Ovary (tissue), 9 donors: ENCODE results near the gene PRR15L. TPM values are rescaled to one million over a fixed set of nuclear protein-coding genes. Genes with fewer than 3 reads are reported as not detected.
A peak's percentile ranks its signal among the peaks of the same experiment; 100 is the strongest.

ENCODE experiments used
- DNase-seq, 5 donors: peaks; one replicate each; pipeline ENCODE4 v3.0.0-alpha.2; 2019 to 2020
- H3K27ac ChIP-seq, 2 donors: fragments of 200-600 bp; one replicate each; pipeline versions ENCODE4 v1.5.1 to v1.8.0; 2019 to 2022
- H3K27me3 ChIP-seq: fragments of 200-600 bp; one replicate; pipeline ENCODE4 v1.8.0; 2022
- H3K36me3 ChIP-seq: fragments of 200-600 bp; sonication (generic); one replicate; pipeline ENCODE4 v1.5.1; 2019
- H3K4me1 ChIP-seq: one replicate; pipeline ENCODE4 v1.8.1; 2013; ENCODE audit warnings: mild to moderate bottlenecking, moderate library complexity; ENCODE audit not compliant: insufficient read depth
- H3K4me3 ChIP-seq: fragments of 200-600 bp; sonication (generic); one replicate; pipeline ENCODE4 v1.5.1; 2017
- H3K9me3 ChIP-seq, 2 donors: fragments of 200-600 bp in 1 of 2; sonication (generic) in 1 of 2; one replicate each; pipeline versions ENCODE4 v1.5.1 to v1.8.1; 2013 to 2019; ENCODE audit warnings: mild to moderate bottlenecking in 1 of 2, moderate library complexity in 1 of 2
- EP300 ChIP-seq: sonication (generic); formaldehyde crosslinking; IDR thresholded peaks from one replicate; pipeline ENCODE4 v1.6.1; 2017; ENCODE audit warnings: antibody characterized with exemption
- POLR2A ChIP-seq: fragments of 450-650 bp; IDR thresholded peaks from one replicate; pipeline ENCODE4 v1.6.1; 2017; ENCODE audit warnings: antibody characterized with exemption, mild to moderate bottlenecking, moderate library complexity
- WGBS, 3 donors: extraction: QIAGEN DNeasy Blood & Tissue Kit in 1 of 3; methylation state at CpG; one replicate each; pipeline versions ENCODE4 v1.1.5 to v1.1.7; 2013 to 2017; 5-methylcytosine and 5-hydroxymethylcytosine counted together
- intact Hi-C, 4 donors: fragments of 100-400 bp; cut with DNase I; formaldehyde crosslinking; loops; one replicate each; pipeline versions ENCODE4 v1.11.0 to v1.15.1; 2022 to 2023
- polyA plus RNA-seq, 2 donors: library from polyadenylated mRNA; stranded (reverse); fragments of 200-250 nt in 1 of 2; fragments of 350-450 nt in 1 of 2; fragmentation: Illumina TruSeq in 1 of 2; extraction: RNeasy Lipid Tissue Mini Kit (QIAGEN cat#74804) in 1 of 2; gene quantifications; one replicate each; pipeline ENCODE4 v1.2.3, GENCODE V29; 2013 to 2014
- total RNA-seq, 7 donors: library from RNA; depleted of rRNA in 2 of 7; stranded (reverse); fragments of >200 nt in 2 of 7; fragmentation: NEBNext Ultra II Directional in 3 of 7; extraction: Animal tissue kit (Norgen Biotek cat#: 25700) in 3 of 7; gene quantifications; one replicate each; pipeline versions ENCODE4 v1.1.0 to v1.2.4, GENCODE V29; 2016 to 2023
- TF ChIP-seq, protein P1 (sequence below), 3 donors: fragments of 450-650 bp in 2 of 3; fragments of 200-600 bp in 1 of 3; IDR thresholded peaks; one replicate each; pipeline versions ENCODE4 v1.5.1 to v1.8.0; 2016 to 2022; ENCODE audit warnings: antibody characterized with exemption in 3 of 3, mild to moderate bottlenecking in 1 of 3
- donor health status: DM: no; HTN: no; CAD: no; lungs with moderate emphysema.
- donor health status: DM: no; HTN: no; CAD: no.
- donor health status: Bipolar disorder and iron deficiency.
- donor health status: DM: yes; HTN: yes; CAD: no.
- donor health status: DM: no; HTN: no; CAD: no.
- donor health status: DM: yes; HTN: yes; CAD: no.

The PRR15L gene
- total and polyA plus RNA-seq, 9 donors, result 0.16 to 22.3 (median 0.38) TPM

DNA sequence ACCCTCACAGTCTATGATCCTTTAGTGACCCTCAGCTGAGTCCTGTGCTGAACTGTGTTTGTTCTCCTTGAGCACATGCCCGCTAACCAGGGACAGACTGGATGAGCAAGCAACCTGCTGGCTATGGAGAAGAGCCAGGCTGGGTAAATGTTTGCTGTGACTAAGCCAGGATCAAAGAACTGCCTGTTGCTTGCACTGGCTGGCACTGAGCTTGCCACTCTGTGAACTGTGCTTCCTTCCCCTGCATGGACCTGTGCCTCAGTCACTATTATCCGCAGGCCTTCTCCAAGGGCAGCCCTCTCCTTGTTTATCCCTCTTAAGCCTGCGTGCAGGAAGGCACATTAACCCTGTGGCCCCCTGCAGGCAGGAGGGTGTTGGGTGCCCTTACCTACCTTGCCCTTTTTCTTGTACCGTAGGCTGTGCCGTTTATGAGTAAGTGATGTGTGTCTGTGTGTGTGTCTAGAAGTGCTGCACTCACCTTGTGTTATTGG, 8.9 kb downstream of the PRR15L start:
- intact Hi-C loops, result loop anchor here (2.0 to 10.0 kb wide), 3 partner anchors 54 to 69 kb away; partner anchors contain the start of gene SP2 (in 1 of the 4)
- WGBS, 3 donors, result 26 to 39% (median 28%) methylated on average over 5 of the region's 5 CpGs
- peak overlapping the region in 1 of 2 donors; percentile 55 for H3K27ac ChIP-seq
- DNase-seq, result no peak
- H3K36me3 ChIP-seq, result no peaks in the 10 kb centered on the region
- H3K4me1 ChIP-seq, result peaks cover 7% of the 10 kb centered on the region
- no peaks in the 10 kb centered on the region for H3K27me3 ChIP-seq
- no peak overlapping the region for H3K4me3 ChIP-seq
- TF ChIP-seq, protein P1, sequence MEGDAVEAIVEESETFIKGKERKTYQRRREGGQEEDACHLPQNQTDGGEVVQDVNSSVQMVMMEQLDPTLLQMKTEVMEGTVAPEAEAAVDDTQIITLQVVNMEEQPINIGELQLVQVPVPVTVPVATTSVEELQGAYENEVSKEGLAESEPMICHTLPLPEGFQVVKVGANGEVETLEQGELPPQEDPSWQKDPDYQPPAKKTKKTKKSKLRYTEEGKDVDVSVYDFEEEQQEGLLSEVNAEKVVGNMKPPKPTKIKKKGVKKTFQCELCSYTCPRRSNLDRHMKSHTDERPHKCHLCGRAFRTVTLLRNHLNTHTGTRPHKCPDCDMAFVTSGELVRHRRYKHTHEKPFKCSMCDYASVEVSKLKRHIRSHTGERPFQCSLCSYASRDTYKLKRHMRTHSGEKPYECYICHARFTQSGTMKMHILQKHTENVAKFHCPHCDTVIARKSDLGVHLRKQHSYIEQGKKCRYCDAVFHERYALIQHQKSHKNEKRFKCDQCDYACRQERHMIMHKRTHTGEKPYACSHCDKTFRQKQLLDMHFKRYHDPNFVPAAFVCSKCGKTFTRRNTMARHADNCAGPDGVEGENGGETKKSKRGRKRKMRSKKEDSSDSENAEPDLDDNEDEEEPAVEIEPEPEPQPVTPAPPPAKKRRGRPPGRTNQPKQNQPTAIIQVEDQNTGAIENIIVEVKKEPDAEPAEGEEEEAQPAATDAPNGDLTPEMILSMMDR (IDR thresholded peaks at IDR 0.05), result no peak
- TF ChIP-seq POLR2A (no peak), EP300 (no peak)
- H3K9me3 ChIP-seq, result no peaks in the 10 kb centered on the region

DNA sequence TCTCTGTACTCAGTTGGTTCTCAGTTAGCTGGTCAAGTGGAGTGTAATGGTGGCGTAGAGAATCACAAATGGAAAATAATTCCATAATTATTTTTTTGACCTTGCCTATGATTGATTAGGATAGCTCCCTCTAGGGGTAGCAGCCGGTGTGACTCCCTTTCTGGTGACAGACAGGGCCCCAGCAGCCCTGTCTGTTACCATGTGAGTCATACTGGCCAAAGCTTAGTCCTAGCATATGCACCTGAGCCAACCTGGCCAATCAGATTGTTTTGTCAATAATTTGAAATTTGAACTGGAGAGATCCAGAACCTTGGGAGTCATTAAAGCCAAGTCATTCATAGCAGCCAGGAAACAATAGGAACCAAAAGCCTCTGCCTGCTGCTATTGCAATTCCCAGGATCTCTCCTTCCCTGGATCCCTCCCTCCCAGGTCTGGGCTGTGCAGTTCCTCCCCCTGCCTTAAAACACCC, 10.7 kb downstream of the PRR15L start:
- peak in 1 of 5 donors; percentile 62 for DNase-seq
- H3K27ac ChIP-seq, result no peak overlapping the region
- 22 to 32% (median 26%) methylated on average over 2 of the region's 2 CpGs for WGBS, 3 donors
- TF ChIP-seq, protein P1 (IDR thresholded peaks at IDR 0.05), result peak; percentile 32 to 41 (median 37)
- TF ChIP-seq EP300, result no peak
- no peaks in the 10 kb centered on the region for H3K27me3 ChIP-seq
- no peaks in the 10 kb centered on the region for H3K9me3 ChIP-seq
- no peaks in the 10 kb centered on the region for H3K36me3 ChIP-seq
- H3K4me3 ChIP-seq, result no peak overlapping the region
- intact Hi-C loops, result loop anchor here in 3 of 4 donors (5.0 to 10.0 kb wide), 2 partner anchors 52 to 70 kb away; partner anchors contain the start of gene SP2 (in 1 of the 3)
- peaks cover 9% of the 10 kb centered on the region for H3K4me1 ChIP-seq

DNA sequence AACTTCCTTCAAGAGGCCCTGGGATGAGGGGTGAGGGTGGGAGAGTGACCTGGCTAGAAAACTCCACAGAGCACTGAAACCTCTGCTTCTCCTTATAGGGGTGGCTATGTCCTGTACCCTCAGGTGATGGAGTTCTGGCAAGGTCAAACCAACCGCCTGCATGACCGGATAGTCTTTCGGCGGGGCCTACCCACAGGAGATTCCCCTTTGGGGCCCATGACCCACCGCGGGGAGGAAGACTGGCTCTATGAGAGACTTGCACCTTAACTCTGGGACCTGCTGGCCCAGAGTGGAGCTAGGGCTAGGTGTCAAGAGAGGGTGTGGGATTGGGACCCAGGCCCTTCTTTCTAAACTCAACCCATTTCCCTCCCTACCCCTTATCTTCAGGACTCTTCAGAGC, 11.2 kb downstream of the PRR15L start:
- Histone ChIP-seq H3K9me3 (no peaks in the 10 kb centered on the region), H3K4me1 (peaks cover 9% of the 10 kb centered on the region), H3K4me3 (no peak overlapping the region), H3K36me3 (no peaks in the 10 kb centered on the region), H3K27me3 (no peaks in the 10 kb centered on the region), H3K27ac (no peak overlapping the region)
- TF ChIP-seq, protein P1 (IDR thresholded peaks at IDR 0.05), result no peak
- no peak for TF ChIP-seq EP300
- intact Hi-C loops, result loop anchor here in 3 of 4 donors (5.0 to 10.0 kb wide), 2 partner anchors 52 to 71 kb away; partner anchors contain the start of gene SP2 (in 1 of the 3)
- no peak for DNase-seq
- WGBS, 3 donors, result 88 to 93% (median 88%) methylated on average over 6 of the region's 6 CpGs

DNA sequence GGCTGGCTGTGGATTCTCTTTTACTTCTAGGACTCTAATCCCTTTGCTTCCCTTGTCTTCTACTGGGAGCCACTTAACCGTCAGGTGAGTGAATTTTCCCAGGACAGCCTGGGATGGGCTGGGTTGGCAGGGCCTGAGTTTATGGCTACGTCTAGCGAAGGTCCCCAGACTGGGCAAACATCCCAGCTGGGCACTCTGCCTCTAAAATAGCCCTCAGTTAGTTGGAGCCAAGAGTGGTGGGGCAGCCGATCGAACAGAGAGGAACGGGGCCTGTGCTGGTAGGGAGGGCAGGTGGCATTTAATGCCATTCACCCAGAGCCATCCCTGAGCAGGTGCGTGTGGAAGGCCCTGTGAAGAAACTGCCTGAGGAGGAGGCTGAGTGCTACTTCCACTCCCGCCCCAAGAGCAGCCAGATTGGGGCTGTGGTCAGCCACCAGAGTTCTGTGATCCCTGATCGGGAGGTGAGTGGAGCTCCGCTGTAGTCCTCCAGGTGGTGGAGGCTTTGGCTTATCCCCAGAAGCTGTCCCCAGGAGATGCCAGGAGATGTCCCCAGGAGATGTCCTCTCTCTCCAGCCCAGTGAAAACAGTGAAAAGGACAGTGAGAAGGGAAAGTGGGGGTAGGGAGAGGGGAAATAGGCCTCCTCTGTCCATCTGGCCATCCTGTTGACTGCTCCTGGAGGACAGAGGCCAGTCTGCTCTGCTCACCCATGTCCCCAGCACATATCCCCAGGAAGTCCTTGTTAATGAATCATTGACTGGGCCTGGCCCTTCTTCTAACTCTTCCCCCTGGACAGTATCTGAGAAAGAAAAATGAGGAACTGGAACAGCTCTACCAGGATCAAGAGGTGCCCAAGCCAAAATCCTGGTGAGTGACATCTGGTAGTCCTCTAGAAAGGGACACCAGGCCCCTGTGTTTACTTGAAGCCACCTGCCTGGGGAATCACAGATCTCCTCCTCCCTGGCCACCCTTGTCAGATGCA, 11.9 kb downstream of the PRR15L start:
- H3K27me3 ChIP-seq, result no peaks in the 10 kb centered on the region
- no peak overlapping the region for H3K4me3 ChIP-seq
- intact Hi-C loops, result loop anchor here in 3 of 4 donors (5.0 to 10.0 kb wide), 2 partner anchors 51 to 71 kb away; partner anchors contain the start of gene SP2 (in 1 of the 3)
- TF ChIP-seq, protein P1 (IDR thresholded peaks at IDR 0.05), result no peak
- TF ChIP-seq EP300 (no peak), POLR2A (no peak)
- WGBS, 3 donors, result 84 to 87% (median 85%) methylated on average over 10 of the region's 10 CpGs
- no peaks in the 10 kb centered on the region for H3K36me3 ChIP-seq
- no peak for DNase-seq
- peaks cover 12% of the 10 kb centered on the region for H3K4me1 ChIP-seq
- H3K27ac ChIP-seq, result no peak overlapping the region
- H3K9me3 ChIP-seq, result no peaks in the 10 kb centered on the region
